Activated CD8-positive, alpha-beta memory T cell treated with anti-CD3 and anti-CD28 coated beads, Interleukin-2, amount 50 U/mL, for 1 hour (primary cell): ENCODE results near the gene FAM76A.
"Not testable (repeated sequence)": the region's sequence is repeated elsewhere in the genome, so short reads cannot be mapped to it uniquely, and the experiment has no call there.

Experiments
- DNase-seq: peaks from one replicate; pipeline ENCODE4 v3.0.0-alpha.2; 2020; ENCODE audit errors: extremely low read depth

FAM76A gene

DNA sequence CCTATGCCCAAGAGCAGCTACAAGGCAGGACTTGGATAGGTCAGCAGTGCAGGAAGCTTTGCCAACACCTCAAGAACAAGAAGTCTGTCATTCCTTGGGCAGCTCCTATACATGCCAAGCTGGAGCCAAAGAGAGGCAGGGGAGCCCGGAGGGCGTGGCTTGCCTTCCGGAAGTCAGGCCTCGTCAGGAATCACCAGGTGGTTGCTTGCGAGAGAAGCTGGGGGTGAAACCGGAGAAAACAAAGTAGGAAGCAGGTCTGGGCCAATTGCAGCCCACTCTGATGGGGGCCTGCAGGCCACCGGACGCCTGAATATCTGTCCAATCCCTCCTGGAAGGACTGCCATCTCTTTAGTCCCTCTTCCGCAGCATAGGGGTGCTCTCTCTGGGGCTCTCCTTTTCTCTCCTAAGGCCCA lies 794 bp upstream of the FAM76A start:
- no peak for DNase-seq

DNA sequence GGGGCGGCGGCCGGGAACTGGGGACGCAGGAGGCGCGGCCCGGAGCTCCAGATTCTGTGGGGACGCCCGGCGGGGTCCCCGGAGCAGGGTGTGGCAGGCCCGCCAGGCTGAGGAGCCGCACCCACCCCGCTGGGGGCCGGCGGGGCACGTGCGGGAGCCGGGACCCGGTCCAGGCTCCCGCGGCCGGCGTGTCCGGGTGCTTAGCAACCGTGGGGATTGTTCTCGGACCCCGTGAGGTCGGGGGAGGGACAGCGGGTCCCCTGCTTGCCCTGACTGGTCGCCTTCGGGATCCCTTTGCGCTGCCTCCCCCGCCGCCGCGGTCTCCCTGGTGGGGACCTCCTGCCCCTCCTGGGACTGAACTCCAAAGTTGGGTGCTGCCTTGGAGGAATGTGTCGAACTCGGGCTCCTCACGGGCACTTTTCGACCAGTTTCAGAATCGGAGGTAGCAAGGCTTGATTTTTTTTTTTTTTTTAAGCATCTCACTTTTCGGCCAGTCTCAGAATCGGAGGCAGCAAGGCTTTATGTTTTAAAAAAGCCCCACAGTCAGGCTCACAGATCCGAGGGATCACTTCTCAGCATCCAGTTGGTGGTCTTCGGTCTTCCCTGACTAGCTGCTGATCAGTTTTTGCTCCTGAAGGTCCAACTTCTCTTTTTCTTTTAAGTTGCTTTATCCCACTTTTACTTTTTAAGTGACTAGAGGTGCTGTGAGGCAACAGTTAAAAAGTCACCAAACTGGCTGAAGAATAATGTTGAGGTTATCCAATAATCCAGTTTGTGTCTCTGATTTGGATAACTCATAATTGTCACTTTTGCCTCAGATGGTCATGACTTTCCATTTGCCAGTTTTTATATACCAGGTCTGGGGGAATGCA lies 648 bp downstream of the FAM76A start:
- no peak for DNase-seq

DNA sequence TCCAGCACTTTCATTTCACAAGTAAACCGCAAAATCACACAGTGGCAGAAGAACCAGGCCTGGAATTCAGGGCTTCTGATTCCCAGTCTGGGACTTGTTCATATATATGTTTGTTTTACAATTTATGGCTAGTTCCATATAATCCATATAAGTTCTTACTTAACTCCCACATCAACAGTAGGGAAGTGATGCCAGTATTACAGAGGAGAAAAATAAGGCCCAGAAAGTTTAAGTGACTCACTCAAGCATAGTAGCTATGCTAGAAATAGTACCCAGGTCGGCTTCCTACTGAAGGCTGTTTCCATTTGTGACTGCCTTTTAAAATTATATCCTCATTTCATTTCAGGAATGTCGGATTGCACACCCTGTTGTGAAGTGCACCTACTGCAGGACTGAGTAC lies 1.4 kb downstream of the FAM76A start:
- DNase-seq: no peak

DNA sequence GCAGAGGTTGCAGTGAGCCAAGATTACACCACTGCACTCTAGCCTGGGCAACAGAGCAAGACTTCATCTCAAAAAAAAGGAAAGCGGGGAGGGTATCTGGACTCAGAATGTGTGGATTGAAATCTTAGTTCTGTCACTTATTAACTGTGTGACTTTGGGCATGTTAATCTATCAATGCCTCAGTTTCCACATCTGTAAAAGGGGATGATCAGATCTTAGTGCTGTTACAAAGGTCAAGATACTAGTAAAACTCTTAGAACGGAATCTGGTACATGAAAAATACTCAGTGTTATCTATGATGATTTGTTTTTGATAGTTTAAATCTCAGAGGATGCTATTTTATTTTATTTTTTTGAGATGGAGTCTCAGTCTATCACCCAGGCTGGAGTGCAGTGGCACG lies 10.5 kb downstream of the FAM76A start:
- DNase-seq: no peak

DNA sequence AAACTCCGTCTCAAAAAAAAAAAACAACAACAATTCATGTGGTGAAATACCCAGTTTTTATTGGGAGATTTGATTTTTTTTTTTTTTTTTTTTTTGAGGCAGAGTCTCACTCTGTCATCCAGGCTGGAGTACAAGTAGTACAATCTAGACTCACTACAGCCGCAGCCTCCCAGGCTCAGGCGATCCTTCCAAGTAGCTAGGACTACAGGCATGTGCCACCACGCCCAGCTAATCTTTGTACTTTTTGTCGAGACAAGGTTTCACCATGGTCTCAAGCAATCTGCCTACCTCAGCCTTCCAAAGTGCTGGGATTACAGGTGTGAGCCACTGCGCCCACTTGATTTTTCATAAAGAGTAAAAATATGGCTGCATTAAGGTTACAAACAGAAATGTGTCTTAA lies 15.4 kb downstream of the FAM76A start:
- DNase-seq: no peak

DNA sequence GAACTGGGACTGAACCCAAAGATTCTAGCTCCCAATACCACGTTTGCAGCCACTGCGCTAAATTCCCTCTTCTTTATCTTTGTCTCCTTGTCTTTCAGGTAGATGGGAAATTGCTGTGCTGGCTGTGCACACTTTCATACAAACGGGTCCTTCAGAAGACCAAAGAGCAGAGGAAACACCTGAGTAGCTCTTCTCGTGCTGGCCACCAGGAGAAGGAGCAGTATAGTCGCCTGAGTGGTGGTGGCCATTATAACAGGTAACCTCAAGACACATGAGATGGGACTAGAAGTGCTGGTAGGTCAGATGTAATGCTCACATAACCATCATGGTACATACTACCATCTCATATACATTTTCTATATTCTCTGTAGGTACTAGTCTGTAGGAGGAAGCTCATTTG lies 18.8 kb downstream of the FAM76A start:
- DNase-seq: no peak

DNA sequence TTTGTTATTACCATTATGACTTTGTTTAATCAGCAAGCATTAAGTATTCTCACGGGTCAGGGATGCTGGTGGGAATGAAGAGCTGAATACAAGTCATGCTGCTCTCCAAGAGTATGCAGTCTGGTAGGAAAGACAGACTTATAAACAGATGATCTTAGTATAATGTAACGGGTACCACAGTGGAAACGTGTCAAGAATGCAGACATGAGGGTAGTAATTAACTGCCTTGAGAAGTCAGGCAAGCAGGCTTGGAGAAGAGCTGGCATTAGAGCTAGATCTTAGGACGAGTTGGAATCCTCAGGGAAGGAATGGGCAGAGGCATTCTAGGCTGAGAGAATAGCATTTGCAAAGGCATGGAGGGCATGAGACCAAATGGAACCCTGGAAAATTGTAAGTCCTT lies 19.7 kb downstream of the FAM76A start:
- DNase-seq: no peak

DNA sequence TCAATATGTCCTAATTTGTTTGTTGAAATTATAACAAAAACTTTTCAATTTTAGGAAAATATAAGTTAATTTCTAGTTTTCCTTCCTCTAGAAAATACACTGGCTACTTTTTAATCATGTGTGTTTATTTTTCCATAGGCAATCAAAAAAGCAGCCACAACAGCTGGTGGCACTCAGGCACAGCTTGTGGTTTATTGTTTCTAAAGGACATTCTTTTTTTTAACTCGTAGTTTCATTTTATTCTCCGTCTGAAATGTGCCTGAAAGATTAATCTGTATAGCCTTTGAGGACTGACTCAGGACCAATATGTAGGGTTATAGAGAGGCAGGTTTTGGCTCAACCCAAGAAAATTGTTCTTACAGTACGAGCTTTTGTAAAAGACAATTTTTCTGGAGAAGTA lies 26.6 kb downstream of the FAM76A start:
- no peak for DNase-seq

DNA sequence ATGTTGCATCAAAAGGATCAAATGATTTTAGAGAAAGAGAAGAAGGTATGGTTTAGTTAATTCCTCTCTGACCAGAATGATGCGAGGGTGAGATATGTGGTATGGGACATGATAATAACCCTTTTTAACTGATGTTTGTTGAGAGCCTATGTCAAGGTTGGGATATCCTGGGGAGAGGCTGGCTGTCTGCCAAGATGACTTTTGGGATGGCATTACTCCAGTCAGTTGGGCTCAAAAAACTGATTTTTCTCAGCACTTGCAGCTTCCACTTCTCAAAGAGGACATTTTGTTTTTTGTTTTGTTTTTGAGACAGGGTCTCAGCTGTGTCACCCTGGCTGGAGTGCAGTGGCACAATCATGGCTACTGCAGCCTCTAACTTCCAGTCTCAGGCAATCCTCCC lies 29.5 kb downstream of the FAM76A start:
- no peak for DNase-seq

DNA sequence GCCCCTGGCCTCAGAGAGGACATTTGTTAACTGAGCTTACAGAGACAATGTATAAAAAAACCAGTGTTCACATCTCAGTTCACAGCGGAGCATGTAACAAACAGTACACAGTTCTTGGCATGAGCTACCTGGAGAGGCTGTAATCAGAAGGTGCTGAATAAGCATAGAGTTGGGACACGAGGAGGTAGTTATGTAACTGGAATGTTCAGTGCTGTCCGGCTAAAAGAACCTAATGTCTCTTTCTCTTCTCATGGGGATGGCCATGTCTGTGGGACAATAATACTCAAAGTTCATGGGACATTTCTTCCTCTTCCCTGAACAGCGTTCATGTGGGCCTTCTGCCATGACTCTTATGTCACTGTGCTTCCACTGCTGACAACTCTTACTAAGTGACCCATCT lies 30.1 kb downstream of the FAM76A start:
- DNase-seq: no peak

DNA sequence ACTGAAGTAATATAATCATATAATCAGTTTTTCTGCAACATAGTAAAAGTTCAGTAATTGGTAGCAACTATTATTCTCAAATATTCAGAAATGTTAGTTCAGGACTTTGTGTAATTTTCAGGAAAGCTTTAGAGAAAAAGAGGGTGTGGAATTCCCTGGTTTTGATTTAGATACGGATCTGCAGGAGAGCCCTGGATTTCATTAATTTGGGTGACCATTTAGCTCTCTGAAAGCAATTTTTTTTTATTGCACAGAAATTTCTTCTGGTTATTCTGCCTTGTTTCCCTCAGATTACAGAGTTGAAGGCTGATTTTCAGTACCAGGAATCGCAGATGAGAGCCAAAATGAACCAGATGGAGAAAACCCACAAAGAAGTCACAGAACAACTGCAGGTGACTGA lies 33.5 kb downstream of the FAM76A start:
- no peak for DNase-seq

DNA sequence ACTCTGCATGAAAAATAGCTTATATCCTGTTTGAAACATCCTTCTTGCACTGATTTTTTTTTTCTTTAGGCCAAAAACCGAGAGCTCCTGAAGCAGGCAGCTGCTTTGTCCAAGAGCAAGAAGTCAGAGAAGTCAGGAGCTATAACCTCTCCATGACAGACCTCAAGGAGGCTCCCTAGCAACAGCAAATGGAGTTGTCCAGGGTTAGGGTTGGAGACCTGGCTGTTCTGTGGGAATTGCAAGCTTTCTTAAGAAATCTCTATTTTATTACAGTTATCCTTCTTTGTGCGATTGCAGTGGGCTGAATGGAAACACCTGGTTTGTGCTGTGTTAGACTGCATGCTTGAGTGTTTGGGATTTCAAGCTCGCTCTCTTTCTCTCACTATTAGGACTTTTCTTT lies 34.7 kb downstream of the FAM76A start:
- no peak for DNase-seq

DNA sequence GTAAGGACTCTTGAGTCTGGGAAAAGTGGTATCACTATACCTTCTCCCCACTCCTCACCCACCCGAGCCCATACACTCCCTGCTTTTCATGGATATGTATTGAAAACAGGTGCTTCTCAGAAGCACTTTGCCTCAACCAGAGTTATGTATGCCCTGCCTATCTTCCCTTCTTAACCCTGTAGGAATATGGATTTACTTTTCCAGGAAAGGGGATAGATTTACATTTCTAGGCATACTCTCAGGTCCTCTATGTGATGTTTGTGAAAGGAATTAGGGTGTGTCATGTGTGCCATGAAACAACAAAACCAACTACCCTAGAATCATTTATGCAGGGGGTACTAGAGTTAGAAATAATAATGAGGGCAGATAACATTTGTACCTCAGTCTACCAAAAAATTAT lies 36.3 kb downstream of the FAM76A start:
- no peak for DNase-seq

DNA sequence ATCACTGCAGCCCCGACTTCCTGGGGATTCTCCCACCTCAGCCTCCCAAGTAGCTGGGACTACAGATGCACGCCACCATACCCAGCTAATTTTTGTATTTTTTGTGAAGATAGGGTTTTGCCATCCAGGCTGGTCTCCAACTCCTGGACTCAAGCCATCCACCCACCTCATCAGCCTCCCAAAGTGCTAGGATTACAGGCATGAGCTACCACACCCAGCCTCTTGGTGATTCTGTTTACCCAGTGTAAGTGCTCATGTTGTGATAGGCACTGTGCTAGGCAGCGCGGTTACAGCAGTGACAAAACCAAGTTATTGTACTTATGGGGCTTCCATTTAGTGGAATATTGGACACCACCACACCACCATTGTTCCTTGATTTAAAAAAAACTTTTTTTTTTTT lies 37.6 kb downstream of the FAM76A start:
- no peak for DNase-seq

DNA sequence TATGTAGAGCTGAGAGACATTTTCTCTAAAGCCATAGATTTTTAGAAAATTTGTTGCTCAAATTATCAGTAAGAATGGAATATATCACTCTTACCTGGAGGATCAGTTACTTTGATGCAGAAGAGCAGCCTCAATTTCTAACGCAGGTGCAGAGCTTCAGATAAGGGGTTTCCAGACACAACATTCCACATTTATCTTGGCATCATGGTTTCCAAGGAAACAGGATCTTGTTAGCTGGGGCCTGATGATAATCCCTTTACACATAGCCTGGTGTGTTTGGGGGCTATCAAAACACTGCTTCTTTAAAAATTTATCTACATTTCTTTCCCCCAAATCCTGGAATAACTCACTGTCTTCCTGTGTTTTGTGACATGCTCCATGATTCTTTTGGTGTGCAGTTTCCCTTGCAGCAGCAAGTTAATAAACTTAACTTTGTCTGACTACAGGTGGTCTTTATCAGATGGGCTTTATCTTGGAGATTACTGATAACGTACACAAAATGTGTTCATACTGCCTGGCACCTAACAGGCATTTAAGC lies 44.6 kb downstream of the FAM76A start:
- DNase-seq: no peak

DNA sequence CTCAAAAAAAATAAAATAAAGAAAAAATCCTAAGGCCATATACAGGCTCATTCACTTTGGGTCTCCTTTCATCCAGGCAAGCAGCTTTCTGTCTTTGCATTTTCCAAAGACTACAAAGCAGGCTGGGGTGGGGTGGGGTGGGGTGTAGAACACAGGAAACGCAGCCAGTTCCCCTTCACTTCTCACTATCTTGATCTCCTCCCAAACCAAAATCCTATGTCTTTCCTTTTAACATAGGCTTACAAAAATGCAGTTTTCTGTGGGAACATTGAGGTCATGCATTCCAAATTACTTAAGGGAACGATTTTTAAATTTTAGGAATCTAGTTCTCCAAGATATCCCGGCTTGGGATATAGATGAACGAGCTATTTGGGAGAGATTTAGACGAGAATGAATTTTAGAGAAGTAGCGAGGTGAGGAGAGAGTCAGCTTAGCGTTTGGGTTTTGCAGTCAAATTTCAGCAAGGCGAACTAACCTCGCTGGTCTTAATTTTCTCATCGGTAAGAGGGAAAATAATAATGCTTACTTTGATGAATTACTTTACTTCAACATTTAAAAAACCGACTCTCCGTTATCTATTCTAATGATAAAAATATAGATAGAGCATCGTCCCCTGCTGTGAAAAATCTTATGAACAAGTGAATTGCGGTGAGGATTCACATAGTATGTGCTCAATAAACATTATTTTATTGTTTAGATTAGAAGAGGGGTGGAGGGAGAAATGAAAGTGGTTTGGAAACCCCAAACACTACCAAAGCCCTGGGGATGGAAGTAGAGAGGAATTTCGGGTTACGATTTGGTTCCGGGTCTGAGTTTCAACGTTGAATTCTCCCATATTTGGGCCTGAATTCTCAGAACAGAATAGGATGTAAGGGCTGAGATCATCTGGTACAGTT lies 46.5 kb downstream of the FAM76A start:
- DNase-seq: no peak

DNA sequence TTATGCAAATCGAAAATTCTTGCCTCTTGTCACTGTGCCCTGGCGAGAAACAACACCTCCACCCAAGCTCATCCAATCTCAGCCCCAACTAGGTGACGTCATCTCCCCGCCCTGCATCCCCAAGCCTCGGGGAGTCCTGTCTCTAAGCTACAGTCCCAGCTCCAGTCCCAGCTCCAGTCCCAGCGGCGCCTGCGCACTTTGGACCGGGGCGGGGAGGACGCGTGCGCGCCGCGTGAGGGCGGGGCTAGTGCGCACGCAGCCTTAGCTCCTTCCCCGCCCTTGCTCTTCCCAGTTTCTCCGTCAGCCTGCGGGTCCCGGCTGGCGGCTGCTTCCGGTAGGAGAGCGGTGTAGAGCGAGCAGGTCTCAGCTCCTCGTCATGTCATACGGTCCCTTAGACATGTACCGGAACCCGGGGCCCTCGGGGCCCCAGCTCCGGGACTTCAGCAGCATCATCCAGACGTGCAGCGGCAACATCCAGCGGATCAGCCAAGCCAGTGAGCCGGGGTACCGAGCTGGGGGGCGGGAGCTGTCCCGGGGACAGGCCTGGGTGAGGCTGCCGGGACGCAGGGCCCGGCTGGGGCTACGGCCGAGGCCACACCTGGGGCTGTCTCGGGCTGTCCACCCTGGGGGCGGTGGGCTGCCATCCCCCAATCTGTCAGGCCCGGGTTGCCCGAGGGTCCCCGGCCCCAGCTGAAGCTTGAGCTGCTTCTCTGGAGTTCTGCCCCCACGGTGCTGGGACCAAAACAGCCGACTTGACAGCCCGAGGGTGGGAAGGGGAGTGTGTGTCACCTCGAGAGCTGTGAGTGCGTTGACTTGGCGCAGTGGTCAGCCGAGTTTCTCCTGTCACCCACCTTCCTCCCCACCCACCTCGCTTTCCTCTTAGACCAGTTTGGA lies 47.4 kb downstream of the FAM76A start, which contains the start of gene STX12:
Gene STX12 (plus strand): TSS at position 288 of the 894 bp plus-strand sequence. CDS start 89 bp downstream, at position 377.
- DNase-seq: peak; percentile 98

DNA sequence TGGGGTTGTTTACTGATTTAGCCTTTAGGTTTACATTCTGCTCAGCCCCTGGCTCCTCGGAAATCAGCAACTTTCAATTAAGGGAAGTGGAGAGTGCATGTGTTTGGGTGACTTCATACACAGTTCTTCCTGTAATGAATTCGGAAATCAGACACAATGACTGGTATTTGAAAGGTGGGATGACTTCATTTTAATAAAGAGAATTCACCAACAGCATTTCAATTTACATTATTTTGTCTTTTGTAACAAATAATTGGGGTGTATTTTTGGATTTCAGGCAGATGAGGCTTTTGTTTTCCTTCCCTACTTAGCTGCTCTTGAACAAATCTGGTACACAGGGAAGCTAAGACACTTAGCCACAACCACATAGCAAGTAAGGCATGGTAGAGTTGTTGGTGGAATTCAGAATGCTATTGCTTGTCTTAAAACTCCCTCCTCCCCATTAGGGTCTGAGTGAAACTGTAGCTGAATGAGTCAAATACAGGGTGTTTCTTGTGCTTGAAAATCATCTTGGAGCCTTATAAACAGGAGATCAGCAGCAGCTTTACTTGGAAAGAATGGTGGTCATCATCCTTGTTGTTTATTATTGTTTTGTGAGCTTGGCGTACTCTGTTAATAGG lies 48.2 kb downstream of the FAM76A start:
- DNase-seq: no peak

DNA sequence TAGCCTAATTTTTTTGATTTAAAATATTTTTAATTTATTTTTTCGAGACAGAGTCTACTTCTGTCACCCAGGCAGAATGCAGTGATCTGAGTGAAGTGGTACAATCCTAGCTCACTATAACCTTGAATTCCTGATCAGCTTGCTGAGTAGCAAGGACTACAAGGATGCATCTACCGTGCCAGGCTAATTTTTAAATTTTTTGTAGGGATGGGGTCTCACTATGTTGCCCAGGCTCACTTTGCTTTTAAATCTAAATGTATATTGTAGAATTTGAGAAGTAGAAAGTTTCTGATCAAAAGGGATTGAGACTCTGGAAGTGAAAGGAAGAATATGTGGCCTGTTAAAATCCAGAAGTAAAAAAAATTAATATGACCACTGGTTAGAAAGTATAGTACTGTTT lies 48.9 kb downstream of the FAM76A start:
- no peak for DNase-seq

DNA sequence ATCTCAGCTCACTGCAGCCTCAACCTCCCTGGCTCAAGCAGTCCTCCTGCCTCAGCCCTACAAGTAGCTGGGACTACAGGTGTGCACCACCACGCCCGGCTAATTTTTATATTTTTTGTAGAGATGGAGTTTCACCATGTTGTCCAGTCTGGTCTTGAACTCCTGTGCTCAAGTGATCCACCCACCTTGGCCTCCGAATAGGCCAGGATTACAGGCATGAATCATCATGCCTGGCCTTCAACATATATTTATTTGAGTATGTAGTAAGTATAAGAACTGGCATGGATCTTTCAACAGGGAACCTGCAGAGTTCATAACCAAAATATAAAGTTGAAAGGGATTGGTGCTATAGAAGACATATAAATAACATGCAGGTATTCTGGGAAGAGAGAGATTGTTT lies 49.6 kb downstream of the FAM76A start:
- not testable (repeated sequence) for DNase-seq

DNA sequence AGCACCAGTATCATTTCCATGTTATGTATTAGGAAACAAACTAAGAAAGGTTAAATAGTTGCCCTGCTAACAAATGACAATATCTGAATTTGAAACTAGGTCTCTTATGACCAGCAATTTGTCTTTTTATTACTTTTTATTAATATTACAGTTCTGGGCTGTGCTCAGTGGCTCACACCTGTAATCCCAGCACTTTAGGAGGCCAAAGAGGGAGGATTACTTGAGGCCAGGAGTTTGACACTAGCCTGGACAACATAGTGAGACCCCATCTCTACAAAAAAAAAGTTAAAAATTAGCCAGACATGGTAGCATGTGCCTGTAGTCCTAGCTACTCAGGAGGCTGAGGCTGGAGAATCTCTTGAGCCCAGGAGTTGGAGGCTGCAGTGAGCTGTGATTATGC lies 50.5 kb downstream of the FAM76A start:
- not testable (repeated sequence) for DNase-seq
